ENCODE measurements around the gene GNG5.

GRCh38 chr1:84504580-84505492 is 1.5 kb downstream of the GNG5 start:
- TF ChIP-seq, protein P1, sequence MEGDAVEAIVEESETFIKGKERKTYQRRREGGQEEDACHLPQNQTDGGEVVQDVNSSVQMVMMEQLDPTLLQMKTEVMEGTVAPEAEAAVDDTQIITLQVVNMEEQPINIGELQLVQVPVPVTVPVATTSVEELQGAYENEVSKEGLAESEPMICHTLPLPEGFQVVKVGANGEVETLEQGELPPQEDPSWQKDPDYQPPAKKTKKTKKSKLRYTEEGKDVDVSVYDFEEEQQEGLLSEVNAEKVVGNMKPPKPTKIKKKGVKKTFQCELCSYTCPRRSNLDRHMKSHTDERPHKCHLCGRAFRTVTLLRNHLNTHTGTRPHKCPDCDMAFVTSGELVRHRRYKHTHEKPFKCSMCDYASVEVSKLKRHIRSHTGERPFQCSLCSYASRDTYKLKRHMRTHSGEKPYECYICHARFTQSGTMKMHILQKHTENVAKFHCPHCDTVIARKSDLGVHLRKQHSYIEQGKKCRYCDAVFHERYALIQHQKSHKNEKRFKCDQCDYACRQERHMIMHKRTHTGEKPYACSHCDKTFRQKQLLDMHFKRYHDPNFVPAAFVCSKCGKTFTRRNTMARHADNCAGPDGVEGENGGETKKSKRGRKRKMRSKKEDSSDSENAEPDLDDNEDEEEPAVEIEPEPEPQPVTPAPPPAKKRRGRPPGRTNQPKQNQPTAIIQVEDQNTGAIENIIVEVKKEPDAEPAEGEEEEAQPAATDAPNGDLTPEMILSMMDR (conservative IDR thresholded peaks at IDR 0.05; ENCODE audit: low read depth, low read length): no peak
- no peak for TF ChIP-seq EZH2 (IDR thresholded peaks at IDR 0.05; ENCODE audit: low read length, unreplicated experiment)
- no peak for TF ChIP-seq EZH2phosphoT487 (IDR thresholded peaks at IDR 0.05; ENCODE audit: borderline replicate concordance, low read length)
